Dermis blood vessel endothelial cell (primary cell): Measurements from ENCODE around the gene ABCB11. TPM values are rescaled to one million over a fixed set of nuclear protein-coding genes. Genes with fewer than 3 reads are reported as not detected.

Experiments used
- DNase-seq: peaks from one replicate; pipeline ENCODE4 v3.0.0; 2010
- total RNA-seq: library from RNA; depleted of rRNA; stranded (reverse); fragments of >200 nt; gene quantifications from 2 replicates; pipeline ENCODE4 v1.2.3, GENCODE V29; 2014

ABCB11 gene
- total RNA-seq, 1 donor from 2014 or later, result under 0.01 TPM

DNA sequence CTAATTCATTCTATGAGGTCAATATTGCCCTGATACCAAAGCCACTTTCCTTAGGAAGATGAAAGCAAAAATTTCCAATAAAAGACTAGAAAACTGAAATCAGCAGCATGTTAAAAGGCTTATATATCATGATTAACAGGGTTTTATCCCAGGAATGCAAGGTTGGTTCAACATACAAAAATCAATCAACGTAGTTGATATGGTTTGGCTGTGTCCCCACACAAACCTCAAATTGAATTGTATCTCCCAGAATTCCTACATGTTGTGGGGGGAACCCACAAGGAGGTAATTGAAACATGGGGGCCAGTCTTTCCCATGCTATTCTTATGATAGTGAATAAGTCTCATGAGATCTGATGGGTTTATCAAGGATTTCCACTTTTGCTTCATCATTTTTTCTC is 11.7 kb upstream of the ABCB11 start:
- DNase-seq, result no peak

DNA sequence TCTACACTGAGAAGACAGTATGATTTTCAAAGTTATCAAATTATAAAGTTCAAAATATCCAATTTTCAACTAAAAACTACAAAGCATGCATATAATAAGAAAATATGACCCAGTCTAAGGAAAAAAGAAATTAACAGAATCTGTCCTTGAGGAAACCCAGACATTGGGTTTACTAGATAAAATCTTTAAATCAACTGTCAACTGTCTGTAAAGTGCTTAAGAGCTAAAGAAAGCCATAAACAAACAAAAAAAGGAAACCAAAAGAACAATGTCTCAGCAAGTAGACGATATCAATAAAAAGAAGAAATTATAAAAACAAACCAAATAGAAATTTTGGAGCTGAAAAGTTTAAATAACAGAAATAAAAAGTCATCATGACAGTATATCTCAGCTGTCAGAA is 10.5 kb upstream of the ABCB11 start:
- no peak for DNase-seq

DNA sequence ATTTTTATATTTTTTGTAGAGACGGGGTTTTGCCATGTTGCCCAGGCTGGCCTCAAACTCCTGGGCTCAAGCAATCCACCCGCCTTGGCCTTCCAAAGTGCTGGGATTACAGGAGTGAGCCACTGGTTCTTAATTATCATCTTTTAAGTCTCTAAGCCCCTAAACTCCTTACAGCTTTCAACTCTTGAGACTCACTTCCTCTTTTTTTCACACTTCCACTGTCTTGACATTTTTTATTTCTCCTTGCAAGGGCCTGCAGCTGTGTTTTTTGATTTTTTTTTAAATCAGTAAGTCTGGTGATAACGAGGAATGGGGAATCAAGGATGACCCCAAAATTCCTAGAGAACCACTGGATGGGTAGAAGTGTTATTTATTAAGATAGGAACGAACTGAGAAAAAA is 8.6 kb upstream of the ABCB11 start:
- no peak for DNase-seq

DNA sequence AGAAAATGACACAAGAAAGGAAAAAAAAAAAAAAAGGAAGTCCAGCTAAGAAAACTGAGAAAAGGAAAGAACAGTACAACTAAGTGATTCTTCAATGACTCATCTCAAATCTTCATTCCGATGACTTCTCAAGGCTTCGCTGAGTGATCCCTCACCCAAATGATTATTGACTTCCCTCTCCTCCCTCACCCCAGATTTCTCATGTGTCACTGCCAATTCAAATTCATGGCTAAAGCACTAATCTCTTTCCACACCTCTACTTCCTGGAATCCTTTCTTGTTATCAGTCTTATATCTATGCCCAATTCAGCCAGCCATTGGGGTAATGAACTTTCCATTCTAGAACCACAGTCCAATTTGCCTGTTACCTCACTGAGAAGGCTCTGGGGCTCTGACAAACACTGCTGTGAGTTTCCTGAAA is 7.2 kb upstream of the ABCB11 start:
- peak; percentile 5 for DNase-seq

DNA sequence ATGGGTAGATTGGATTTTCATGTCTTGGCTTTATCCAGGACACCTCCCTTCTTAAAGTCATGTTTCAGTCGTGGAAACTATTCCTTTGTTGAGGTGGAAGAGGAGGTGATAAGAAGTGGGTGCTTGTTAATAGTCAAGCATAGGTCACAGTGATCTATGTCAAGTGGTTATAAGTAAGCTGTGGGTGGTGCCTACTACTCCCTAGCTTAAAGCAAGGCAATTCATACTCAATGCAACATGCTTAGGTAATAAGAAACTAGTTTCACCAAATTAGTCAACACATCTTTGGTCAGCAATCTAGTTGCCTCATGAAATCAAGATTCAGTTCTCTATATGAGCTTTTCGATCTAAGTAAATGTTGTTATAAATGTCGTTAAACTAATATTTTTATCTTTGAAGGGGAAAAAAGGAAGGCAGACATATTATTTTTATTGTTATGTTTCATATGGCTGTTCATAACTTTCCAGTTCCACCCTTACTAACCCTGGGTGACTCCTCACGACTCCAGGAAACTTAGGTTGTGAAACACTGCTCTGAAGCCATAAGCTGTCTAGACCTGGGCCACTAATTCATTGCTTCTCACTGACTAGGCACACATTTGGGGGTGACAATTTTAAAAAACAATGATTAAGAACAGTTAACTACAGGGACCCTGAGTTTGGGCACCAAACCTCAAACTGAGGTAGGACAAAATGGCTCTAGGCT is 5.8 kb upstream of the ABCB11 start:
- DNase-seq, result no peak

DNA sequence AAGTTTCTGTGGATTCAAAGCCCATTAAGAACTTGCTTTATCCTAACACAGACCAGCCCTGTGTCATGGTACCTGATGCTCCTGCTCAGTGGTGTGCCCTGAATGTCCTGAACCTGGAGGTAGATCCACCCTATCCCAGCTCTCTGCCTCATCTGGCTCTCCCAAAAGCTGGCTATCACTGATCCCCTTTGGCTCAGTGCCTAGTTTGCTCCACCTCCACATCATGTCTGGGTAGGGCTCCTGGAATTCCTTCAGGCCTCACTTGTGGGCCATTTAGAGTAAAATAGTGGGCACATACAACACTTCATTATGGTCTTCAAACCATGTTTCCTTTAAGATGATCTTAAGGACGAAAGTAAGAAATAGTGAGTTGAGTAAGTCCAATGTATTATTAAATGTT is 4.8 kb upstream of the ABCB11 start:
- no peak for DNase-seq

DNA sequence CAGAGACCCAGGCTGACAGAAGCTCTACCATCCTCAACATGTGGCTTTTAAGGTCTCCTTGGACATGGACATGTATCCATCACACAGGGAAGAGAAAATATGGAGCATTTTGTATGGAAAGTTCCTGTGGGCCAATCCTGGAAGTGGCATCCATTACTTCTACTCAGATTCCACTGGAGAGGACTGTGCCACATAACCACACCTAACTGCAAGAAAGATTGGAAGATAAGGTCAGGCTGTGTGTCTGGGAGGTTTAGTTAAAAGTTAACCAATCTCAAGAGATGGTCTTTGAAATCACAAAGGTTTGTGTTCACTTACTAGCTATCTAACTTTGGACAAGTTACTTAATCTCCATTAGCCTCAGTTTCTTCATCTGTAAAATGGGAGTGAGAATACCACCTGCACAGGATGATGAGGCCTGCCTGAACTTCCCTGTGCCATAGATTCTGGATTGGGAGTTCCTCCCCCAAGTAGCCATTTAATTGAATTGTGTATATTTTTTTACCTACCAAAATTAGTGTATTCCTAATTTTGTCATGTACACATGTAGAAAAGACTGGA is 3.9 kb upstream of the ABCB11 start:
- DNase-seq, result no peak

DNA sequence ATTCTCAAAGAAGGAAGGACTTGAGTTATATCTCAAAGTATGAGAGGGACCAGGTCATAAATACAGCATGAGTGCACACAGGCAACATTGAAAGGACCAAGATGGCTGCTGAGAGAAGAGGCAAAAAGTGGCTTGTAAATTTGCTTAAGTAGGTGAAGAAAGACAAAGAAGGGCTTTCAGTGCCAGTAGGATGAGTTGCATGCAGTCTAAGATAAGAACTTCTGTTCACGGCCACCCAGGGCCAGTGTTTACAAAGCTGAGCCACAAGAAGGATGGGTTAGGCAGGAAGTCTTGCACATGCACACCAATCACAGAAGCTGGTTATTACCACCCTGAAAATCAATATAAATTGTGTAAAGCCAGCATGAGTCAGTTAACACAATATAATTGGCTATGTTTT is 3.1 kb upstream of the ABCB11 start:
- no peak for DNase-seq

DNA sequence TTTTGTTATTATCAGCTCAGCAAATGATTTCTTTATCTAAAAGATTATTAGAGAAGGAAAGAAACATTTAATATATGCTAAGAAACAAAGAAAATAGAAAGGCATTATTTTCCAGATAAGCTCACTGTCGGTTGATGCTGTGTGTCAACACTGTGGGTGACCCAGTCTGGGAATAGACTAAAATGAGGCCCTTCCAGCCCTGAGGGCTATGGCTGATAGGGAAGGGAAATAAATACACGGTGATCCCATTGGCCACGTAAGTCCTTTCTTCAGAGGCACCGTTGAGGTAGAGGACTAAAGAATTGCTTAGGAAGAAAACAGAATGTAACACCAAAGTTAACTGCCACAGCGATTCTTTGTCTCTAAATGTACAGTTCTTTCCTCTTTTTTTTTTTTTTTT is 1.8 kb downstream of the ABCB11 start:
- no peak for DNase-seq

DNA sequence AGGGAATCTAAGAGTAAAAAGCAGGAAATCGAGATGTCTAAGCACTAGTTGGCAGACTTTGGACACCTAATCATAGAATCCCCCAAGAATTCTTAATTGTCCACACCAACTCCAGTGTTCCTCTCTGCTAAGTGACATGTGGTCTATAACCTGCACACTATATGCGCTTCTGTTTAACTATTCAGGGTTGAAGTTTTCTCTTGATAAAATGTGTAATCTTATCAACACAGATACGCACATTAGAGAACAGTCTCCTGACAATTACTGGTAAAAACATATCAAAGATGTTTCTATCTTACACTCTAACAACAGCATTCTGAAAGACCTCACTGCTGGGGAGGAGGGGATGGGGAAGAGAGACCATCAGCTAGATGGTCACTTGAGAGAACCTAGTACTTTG is 3.9 kb downstream of the ABCB11 start:
- DNase-seq, result no peak

DNA sequence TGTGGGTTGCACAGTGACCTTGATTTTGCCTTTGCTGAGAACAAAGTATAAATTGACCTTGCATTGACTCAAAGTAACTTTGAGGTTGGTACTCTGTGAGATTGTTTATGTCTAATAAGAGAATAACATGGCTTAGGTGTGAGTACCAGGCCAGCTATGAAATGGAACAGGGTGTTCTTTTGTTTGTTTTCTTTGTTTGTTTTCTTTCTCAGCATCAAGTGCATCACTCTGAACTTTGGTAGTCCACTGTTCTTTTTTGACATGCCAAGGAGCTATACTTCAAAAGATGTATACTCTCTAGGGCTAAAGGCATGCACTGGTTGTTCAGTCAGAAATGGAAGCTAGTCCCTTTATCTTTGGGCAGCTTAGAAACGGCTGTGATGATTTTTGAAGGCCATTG is 5.1 kb downstream of the ABCB11 start:
- DNase-seq, result no peak

DNA sequence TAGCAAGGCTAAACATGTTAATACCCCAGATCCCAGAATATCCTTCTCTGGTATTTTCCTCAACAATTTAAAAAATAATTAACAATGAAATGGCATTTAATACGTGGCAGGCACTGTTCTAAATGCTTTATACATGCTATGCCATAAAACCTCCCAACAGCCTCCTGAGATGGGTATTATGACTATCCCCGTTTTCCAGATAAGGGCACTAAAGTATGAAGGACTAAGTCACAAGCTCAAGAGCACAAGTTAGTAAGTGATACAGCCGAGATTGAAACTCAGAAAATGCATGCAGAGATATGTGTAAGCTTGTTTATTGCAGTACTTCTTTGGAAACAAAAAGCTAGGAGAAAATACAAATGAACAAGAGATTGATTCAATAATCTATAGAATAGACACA is 8.0 kb downstream of the ABCB11 start:
- DNase-seq, result no peak

DNA sequence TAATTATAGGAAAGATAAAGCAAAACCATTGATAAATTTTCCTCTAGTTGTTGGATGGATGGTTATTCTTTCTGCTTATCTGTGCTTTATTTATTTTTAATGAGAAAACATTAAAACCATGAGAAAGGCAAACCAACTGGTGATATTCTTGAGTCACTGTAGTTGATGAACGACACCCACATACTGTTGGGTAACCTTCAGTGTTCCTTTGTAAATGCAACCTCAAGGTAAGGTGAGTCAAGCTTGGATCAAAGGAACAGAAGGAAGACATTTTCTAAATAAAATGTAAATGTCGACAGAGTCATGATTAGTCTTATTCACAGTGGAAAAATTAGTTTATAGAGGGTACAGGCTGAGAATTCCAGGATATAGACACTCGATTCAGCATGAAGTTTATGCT is 12.7 kb downstream of the ABCB11 start:
- no peak for DNase-seq

DNA sequence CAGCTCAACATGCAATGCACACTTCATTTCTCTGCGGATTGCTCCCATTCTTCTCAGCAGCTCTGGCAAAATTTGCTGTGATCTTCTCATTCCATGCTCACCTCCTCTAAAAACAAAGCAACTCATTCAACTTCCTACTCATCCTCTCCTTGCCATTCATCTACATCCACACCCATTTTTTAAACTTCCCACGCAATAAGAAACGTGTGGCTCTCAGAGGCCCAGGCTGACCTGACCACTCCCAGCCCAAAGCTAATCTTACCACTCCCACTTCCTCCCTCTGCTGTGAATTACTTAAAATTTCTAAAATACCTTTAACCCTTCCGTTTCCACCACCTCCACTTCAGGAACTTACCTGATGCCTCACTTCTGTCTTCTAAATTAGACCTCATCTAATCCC is 15.2 kb downstream of the ABCB11 start:
- no peak for DNase-seq

DNA sequence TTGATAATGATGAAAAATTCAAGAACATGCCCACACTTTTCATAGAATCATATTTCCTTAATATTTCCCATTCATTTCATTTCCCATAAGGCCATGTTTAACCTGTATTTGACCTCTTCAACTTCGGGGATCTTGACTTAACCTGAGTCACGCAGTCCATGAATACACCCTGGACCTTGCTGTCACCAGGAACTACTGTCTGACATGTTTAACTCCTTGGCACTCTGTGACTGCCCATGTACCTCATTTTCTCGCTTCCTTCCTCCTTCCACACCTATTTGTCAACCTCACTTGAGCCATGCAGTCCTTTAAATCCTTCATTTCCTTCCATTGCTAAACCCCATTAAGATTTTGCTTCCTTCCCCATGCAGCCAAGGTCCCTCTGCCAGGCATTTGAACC is 16.3 kb downstream of the ABCB11 start:
- DNase-seq, result no peak

DNA sequence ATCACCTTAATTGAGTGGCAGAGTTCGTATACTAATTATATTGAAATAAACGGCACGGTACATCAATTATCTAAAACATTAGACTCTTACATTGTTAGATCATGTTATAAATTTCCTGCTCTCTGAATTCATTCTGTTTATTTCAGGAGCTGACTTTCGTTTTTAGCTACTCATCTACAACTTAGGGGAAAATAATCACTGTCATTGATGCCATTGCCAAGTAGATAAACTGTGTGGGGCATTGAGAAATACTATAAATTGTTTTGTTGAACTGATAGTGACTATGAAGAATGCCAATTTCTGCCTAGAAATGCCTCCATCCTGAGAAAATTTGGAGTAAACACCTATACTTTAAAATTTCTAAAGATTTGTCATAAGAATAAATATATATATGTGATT is 17.5 kb downstream of the ABCB11 start:
- DNase-seq, result no peak

DNA sequence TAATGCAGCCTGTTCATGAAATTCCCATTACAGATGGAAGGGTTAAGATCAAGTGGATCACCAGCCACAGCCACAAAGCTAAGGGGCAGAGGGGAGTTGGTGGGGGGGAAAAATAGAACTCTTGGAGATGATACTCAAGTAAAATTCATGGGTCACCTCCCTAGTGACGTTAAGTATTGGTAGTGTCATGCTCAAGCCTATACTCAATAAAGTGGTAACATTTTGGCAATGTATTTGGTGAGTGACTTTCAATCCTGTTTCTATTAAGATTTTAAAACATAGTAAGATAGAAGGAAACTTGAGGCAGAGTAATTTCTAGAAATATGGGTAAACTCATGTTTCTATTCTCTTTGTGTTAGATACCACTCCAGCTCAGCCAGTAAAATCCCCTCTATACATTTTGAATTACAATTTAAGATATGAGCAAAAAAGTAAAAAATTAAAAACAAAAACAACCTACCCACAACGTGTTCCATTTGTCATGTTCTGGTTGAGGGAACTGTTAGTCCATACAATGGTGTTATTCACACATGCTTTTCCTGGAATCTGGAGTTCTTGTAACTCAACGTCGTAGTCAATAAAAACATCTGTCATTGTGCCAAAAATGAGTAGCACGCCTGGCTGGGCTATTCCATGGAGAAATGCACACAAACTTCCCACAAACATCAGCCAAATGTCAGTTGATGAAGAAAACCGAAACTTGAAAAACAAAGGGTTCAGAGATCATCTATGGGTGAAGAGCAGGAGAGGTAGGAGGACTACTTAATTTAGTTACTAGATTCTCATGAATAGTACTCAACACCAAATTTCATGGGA is 18.1 kb downstream of the ABCB11 start:
- peak; percentile 73 for DNase-seq

DNA sequence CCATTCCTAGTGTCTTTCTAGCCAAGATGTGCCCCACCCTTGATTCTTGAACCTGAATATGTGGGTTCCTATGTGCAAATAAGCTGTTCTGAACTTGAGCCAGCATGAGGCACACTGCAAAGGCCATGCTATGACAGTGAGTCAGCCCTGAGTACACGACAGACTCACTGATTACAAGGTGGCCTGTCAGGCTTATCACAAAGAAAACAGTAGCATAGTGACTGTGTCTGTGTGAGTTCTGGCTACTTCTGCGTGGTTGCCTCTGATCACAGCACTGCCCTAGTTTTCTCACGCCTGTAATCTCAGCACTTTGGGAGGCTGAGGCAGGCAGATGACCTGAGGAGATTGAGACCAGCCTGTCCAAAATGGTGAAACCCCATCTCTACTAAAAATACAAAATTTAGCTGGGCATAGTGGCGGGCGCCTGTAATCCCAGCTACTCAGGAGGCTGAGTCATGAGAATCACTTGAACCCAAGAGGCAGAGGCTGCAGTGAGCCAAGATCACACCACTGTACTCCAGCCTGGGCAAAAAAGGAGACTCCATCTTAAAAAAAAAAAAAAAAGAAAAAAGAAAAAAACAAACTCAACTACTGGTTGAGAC is 18.8 kb downstream of the ABCB11 start:
- peak; percentile 57 for DNase-seq

DNA sequence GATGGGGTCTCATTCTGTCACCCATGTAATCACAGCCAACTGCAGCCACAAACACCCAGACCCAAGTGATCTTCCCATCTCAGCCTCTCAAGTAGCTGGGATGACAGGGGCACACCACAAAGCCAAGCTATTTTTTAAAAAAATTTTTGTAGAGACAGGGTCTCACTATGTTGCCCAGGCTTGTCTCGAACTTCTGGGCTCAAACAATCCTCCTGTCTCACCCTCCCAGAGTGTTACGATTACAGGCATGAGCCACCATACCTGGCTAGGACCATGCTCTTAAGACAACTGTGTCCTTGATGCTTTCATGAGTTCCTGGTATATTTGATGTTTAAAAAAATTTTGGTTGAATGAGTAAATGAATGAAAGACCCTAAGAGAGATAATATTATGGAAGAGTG is 19.4 kb downstream of the ABCB11 start:
- DNase-seq, result no peak

DNA sequence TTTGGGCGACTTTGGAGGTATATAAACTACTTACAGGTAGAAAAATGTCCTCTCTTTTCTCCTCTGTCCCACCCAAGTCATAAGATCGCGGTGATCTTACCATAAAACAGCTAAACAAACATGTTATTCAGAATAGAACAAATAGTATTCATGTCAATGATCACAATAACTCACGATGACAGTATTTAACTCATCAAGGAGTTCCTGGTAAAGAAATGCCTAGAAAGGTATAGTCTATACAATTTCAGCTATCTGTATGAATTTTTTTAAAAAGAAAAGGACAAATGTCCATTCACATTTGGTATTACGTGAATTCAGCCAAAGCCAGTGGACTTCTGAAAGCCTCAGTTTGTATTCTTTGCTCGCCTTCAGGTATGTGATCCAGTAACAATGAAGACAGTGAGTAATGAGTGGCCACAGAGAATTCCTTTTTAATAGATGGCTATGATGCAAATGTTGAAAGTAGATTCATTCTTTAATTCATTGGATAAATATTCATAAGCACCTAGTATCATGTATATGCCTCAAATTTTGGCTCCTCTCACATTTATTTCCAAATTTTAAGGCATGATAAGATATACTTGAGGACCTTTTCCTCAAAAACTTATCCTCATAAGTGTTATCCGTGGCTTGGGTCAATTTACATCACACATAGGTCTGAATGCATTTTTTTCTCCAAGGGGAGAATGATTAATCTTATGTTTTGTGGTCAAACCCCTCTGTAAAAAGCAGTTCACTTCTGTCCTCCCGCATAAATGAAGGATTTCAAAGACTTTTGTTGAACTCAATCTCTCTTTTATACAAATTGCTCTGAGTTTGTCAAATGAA is 20.3 kb downstream of the ABCB11 start:
- DNase-seq, result no peak

DNA sequence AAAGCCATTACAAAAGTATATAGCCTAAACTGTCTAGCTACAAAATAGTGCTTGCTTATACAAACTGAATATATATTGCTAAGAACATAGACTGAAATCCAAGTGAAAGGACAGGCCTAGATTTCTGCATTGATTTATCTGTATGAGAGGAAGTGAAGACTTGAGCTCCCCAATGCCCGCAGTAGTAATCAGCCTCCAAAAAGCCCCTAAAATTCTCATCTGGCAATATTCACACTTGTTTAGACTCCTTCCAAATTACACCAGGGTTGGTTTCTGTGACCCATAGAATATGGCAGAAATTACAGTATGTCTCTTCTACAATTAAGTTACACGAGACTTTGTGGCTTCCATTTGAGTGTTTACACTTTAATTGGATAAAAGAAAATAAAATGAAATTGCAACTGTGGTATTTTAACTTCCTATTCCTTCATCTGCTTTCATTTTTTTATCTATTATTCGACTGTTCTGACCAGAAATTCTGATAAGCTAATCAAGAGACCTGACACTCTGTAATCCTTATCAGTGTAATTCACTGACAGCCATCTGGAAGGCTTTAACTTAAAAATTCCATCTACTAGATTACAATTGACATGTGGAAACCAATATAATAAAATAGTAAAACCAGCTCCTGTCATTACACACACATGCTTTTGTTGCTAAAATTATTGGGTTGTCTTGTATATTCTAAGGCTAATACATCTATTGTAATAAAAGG is 21.1 kb downstream of the ABCB11 start:
- DNase-seq, result no peak

DNA sequence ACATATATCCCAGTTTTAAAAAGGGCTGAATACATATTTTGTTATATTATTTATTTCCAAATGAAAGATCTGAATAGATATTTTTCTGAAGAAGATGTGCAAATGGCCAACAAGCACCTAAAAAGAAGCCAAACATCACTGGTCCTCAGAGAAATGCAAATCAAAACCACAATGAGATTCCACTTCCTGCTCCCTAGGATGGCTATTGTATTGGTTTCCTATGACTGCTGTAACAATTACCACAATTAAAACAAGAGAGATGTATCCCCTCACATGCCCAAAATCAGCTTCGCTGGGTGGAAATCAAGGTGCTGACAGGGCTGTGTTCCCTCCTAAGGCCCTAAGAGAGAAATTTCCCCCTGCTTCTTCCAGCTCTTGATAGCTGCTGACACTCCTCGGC is 23.2 kb downstream of the ABCB11 start:
- peak; percentile 25 for DNase-seq
